ENCODE data around the gene KBTBD13. TPM values are rescaled to one million over a fixed set of nuclear protein-coding genes. Genes with fewer than 3 reads are reported as not detected.

KBTBD13 gene
- total RNA-seq, 1 donor from 2014 or later, result not detected

- peaks cover 47% of the 10 kb centered on the region for H3K4me1 ChIP-seq
- DNase-seq (peak; percentile 14), ATAC-seq (no peak)
- no peaks in the 10 kb centered on the region for H3K36me3 ChIP-seq
- no peaks in the 10 kb centered on the region for H3K9me3 ChIP-seq
- H3K4me3 ChIP-seq, result no peak overlapping the region
- peaks cover 18% of the 10 kb centered on the region for H3K27me3 ChIP-seq (ENCODE audit: low read depth)
- no peak overlapping the region for H3K27ac ChIP-seq
- intact Hi-C loops (cut with DNase I), result no loop called here
- TF ChIP-seq CTCF (IDR thresholded peaks at IDR 0.05), result no peak
These were observed 3.0 kb downstream of the KBTBD13 start for GRCh38 chr15:65079580-65079979.

- Histone ChIP-seq H3K36me3 (no peaks in the 10 kb centered on the region), H3K27me3 (ENCODE audit: low read depth) (peaks cover 18% of the 10 kb centered on the region), H3K4me3 (no peak overlapping the region), H3K27ac (peak overlapping the region; percentile 43), H3K4me1 (peaks cover 62% of the 10 kb centered on the region), H3K9me3 (no peaks in the 10 kb centered on the region)
- TF ChIP-seq CTCF (IDR thresholded peaks at IDR 0.05), result no peak
- intact Hi-C loops (cut with DNase I), result no loop called here
- DNase-seq (peak; percentile 44), ATAC-seq (peak; percentile 57 to 71)
These were observed 4.7 kb downstream of the KBTBD13 start for GRCh38 chr15:65081270-65081669.

DNA sequence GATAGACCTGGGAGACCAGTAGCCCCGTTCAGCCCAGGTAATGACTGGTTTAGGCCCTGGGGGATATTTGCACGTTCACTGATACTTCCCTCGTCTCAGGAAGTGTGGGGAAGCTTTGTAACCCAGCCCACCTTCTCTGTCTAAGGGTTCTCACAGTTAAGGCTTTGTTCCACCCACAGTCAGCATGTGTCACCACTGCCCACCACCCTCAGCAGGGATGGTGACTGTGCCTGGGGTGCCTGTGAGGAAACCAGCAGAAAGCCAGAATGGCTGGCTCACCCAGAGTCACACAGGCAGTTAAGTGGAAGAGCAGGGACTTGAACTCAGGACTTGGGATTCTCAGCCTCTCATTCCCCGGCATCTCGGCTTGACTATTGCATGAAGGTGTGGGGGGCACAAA is 5.2 kb downstream of the KBTBD13 start:
- H3K4me3 ChIP-seq, result no peak overlapping the region
- TF ChIP-seq CTCF (IDR thresholded peaks at IDR 0.05), result no peak
- peaks cover 67% of the 10 kb centered on the region for H3K4me1 ChIP-seq
- H3K36me3 ChIP-seq, result no peaks in the 10 kb centered on the region
- intact Hi-C loops (cut with DNase I), result no loop called here
- no peaks in the 10 kb centered on the region for H3K9me3 ChIP-seq
- ATAC-seq, result no peak
- DNase-seq, result peak; percentile 12
- peak overlapping the region; percentile 36 for H3K27ac ChIP-seq
- H3K27me3 ChIP-seq (ENCODE audit: low read depth), result peaks cover 15% of the 10 kb centered on the region

GRCh38 chr15:65082303-65082953 is 5.9 kb downstream of the KBTBD13 start:
- H3K9me3 ChIP-seq, result no peaks in the 10 kb centered on the region
- H3K36me3 ChIP-seq, result no peaks in the 10 kb centered on the region
- DNase-seq (peak; percentile 47), ATAC-seq (peak; percentile 23 to 28)
- H3K4me1 ChIP-seq, result peaks cover 73% of the 10 kb centered on the region
- no peak overlapping the region for H3K4me3 ChIP-seq
- peaks cover 9% of the 10 kb centered on the region for H3K27me3 ChIP-seq (ENCODE audit: low read depth)
- TF ChIP-seq CTCF (IDR thresholded peaks at IDR 0.05), result no peak
- intact Hi-C loops (cut with DNase I), result no loop called here
- peak overlapping the region; percentile 36 for H3K27ac ChIP-seq

- peak in 1 of 2 donors; percentile 11 for ATAC-seq
These were observed 6.7 kb downstream of the KBTBD13 start for GRCh38 chr15:65083262-65083701.

More at GRCh38 chr15:65083262-65083701, 6.7 kb downstream of the KBTBD13 start:
- DNase-seq, result peak; percentile 23
- no peak for TF ChIP-seq CTCF (IDR thresholded peaks at IDR 0.05)
- Histone ChIP-seq H3K9me3 (no peaks in the 10 kb centered on the region), H3K27ac (peak overlapping the region; percentile 33), H3K4me3 (no peak overlapping the region), H3K27me3 (ENCODE audit: low read depth) (peaks cover 4% of the 10 kb centered on the region), H3K4me1 (peaks cover 74% of the 10 kb centered on the region), H3K36me3 (no peaks in the 10 kb centered on the region)
- intact Hi-C loops (cut with DNase I), result no loop called here
